PC-9 (cell line): Measurements from ENCODE around the gene PCNT.

ENCODE experiments used
- CTCF ChIP-seq: fragments of 200-600 bp; sonication (generic); conservative IDR thresholded peaks from 2 replicates; pipeline ENCODE4 v1.6.1; 2017; ENCODE audit warnings: mixed run types, antibody characterized with exemption, mild to moderate bottlenecking, moderate library complexity
- EZH2 ChIP-seq: fragments of 200-600 bp; sonication (generic); IDR thresholded peaks from 2 replicates; pipeline ENCODE4 v1.8.0; 2017; ENCODE audit warnings: antibody characterized with exemption, low read depth

GRCh38 chr21:46284733-46285132 lies 39.2 kb upstream of the PCNT start:
- TF ChIP-seq CTCF (no peak), EZH2 (no peak)
